Muscle layer of colon (tissue), 2 donors: ENCODE data around the gene CD99.
"Not testable (repeated sequence)": the region's sequence is repeated elsewhere in the genome, so short reads cannot be mapped to it uniquely, and the experiment has no call there.

Experiments used
- H3K27ac ChIP-seq: one replicate; pipeline ENCODE4 v1.7.0; 2013; ENCODE audit warnings: low read depth, mild to moderate bottlenecking, low read length, moderate library complexity
- H3K27me3 ChIP-seq, 2 donors: one replicate each; pipeline ENCODE4 v1.7.0; 2013; ENCODE audit warnings: low read length in 2 of 2, mild to moderate bottlenecking in 2 of 2; ENCODE audit not compliant: insufficient read depth in 2 of 2, control insufficient read depth in 1 of 2
- H3K36me3 ChIP-seq: one replicate; pipeline ENCODE4 v1.7.0; 2013; ENCODE audit warnings: mild to moderate bottlenecking, low read length; ENCODE audit not compliant: insufficient read depth
- H3K4me1 ChIP-seq: one replicate; pipeline ENCODE4 v1.7.0; 2013; ENCODE audit warnings: mild to moderate bottlenecking, low read length; ENCODE audit not compliant: insufficient read depth
- H3K4me3 ChIP-seq, 2 donors: one replicate each; pipeline ENCODE4 v1.7.0; 2013; ENCODE audit warnings: low read length in 2 of 2, low read depth in 1 of 2, mild to moderate bottlenecking in 1 of 2, moderate library complexity in 1 of 2
- H3K9ac ChIP-seq: one replicate; pipeline ENCODE4 v1.7.0; 2013; ENCODE audit warnings: low read length
- H3K9me3 ChIP-seq: one replicate; pipeline ENCODE4 v1.7.0; 2013; ENCODE audit warnings: mild to moderate bottlenecking, low read length
- donor health status: abdominal sarcoma.
- donor health status: Adenocarcinoma of cecum.

The CD99 gene

GRCh38 chrX:2712890-2713840, 22.1 kb downstream of the CD99 start:
- H3K9ac ChIP-seq, result no peak overlapping the region
- H3K27ac ChIP-seq, result no peak overlapping the region
- peaks cover 26% of the 10 kb centered on the region for H3K4me1 ChIP-seq
- H3K4me3 ChIP-seq, result no peak overlapping the region
- H3K27me3 ChIP-seq, result no peaks in the 10 kb centered on the region
- peaks cover 11% of the 10 kb centered on the region for H3K36me3 ChIP-seq
- no peaks in the 10 kb centered on the region for H3K9me3 ChIP-seq

- Histone ChIP-seq H3K27me3 (no peaks in the 10 kb centered on the region), H3K4me1 (peaks cover 13% of the 10 kb centered on the region), H3K9me3 (no peaks in the 10 kb centered on the region), H3K27ac (no peak overlapping the region), H3K4me3 (no peak overlapping the region), H3K36me3 (peaks cover 20% of the 10 kb centered on the region), H3K9ac (no peak overlapping the region)
Measured at GRCh38 chrX:2714551-2714950, 23.5 kb downstream of the CD99 start.

- Histone ChIP-seq H3K36me3 (peaks cover 25% of the 10 kb centered on the region), H3K4me1 (peaks cover 9% of the 10 kb centered on the region), H3K9me3 (no peaks in the 10 kb centered on the region), H3K27ac (no peak overlapping the region), H3K9ac (no peak overlapping the region), H3K4me3 (no peak overlapping the region), H3K27me3 (no peaks in the 10 kb centered on the region)
Measured at GRCh38 chrX:2715066-2715600, 24.0 kb downstream of the CD99 start.

GRCh38 chrX:2717312-2717711, 26.2 kb downstream of the CD99 start:
- no peak overlapping the region for H3K4me3 ChIP-seq
- no peak overlapping the region for H3K9ac ChIP-seq
- H3K27ac ChIP-seq, result no peak overlapping the region
- no peaks in the 10 kb centered on the region for H3K4me1 ChIP-seq
- no peaks in the 10 kb centered on the region for H3K27me3 ChIP-seq
- H3K9me3 ChIP-seq, result no peaks in the 10 kb centered on the region
- peaks cover 30% of the 10 kb centered on the region for H3K36me3 ChIP-seq

GRCh38 chrX:2718821-2719220, 27.7 kb downstream of the CD99 start:
- H3K27ac ChIP-seq, result no peak overlapping the region

GRCh38 chrX:2719774-2720447, 28.8 kb downstream of the CD99 start:
- no peak overlapping the region for H3K27ac ChIP-seq
- no peaks in the 10 kb centered on the region for H3K27me3 ChIP-seq
- no peaks in the 10 kb centered on the region for H3K9me3 ChIP-seq
- peaks cover 40% of the 10 kb centered on the region for H3K36me3 ChIP-seq
- H3K4me1 ChIP-seq, result no peaks in the 10 kb centered on the region
- H3K4me3 ChIP-seq, result no peak overlapping the region
- no peak overlapping the region for H3K9ac ChIP-seq

More at GRCh38 chrX:2718821-2719220, 27.7 kb downstream of the CD99 start:
- Histone ChIP-seq H3K9me3 (no peaks in the 10 kb centered on the region), H3K9ac (no peak overlapping the region), H3K4me1 (no peaks in the 10 kb centered on the region), H3K36me3 (peaks cover 45% of the 10 kb centered on the region), H3K4me3 (no peak overlapping the region), H3K27me3 (no peaks in the 10 kb centered on the region)

- Histone ChIP-seq H3K9me3 (no peaks in the 10 kb centered on the region), H3K4me3 (no peak overlapping the region), H3K4me1 (no peaks in the 10 kb centered on the region), H3K36me3 (peaks cover 48% of the 10 kb centered on the region), H3K27ac (no peak overlapping the region), H3K9ac (no peak overlapping the region), H3K27me3 (no peaks in the 10 kb centered on the region)
Measured at GRCh38 chrX:2723286-2723879, 32.3 kb downstream of the CD99 start.

GRCh38 chrX:2727264-2727663, 36.2 kb downstream of the CD99 start:
- not testable (repeated sequence) for H3K9me3 ChIP-seq, H3K27ac ChIP-seq, H3K9ac ChIP-seq, H3K27me3 ChIP-seq, H3K4me3 ChIP-seq, H3K4me1 ChIP-seq
- H3K36me3 ChIP-seq, result peaks cover 44% of the 10 kb centered on the region

- Histone ChIP-seq H3K9me3 (no peaks in the 10 kb centered on the region), H3K9ac (no peak overlapping the region), H3K36me3 (peaks cover 39% of the 10 kb centered on the region), H3K4me3 (no peak overlapping the region), H3K4me1 (no peaks in the 10 kb centered on the region), H3K27me3 (no peaks in the 10 kb centered on the region), H3K27ac (no peak overlapping the region)
Measured at GRCh38 chrX:2732076-2732475, 41.0 kb downstream of the CD99 start.

- Histone ChIP-seq H3K27ac (no peak overlapping the region), H3K4me3 (no peak overlapping the region), H3K4me1 (no peaks in the 10 kb centered on the region), H3K36me3 (peaks cover 38% of the 10 kb centered on the region), H3K9ac (no peak overlapping the region), H3K27me3 (no peaks in the 10 kb centered on the region), H3K9me3 (no peaks in the 10 kb centered on the region)
Measured at GRCh38 chrX:2732649-2733048, 41.6 kb downstream of the CD99 start.

- Histone ChIP-seq H3K9ac (no peak overlapping the region), H3K4me3 (no peak overlapping the region), H3K36me3 (peaks cover 37% of the 10 kb centered on the region), H3K27me3 (no peaks in the 10 kb centered on the region), H3K4me1 (no peaks in the 10 kb centered on the region), H3K9me3 (no peaks in the 10 kb centered on the region), H3K27ac (no peak overlapping the region)
Measured at GRCh38 chrX:2733286-2733685, 42.2 kb downstream of the CD99 start.
